ENCODE data around the gene MTERF4.

- TF ChIP-seq CTCF (IDR thresholded peaks at IDR 0.05; ENCODE audit: low read depth, low read length) (no peak), POLR2A (IDR thresholded peaks at IDR 0.05; ENCODE audit: extremely low read depth, insufficient read length) (no peak)
Measured at GRCh38 chr2:241061275-241061674, 40.8 kb downstream of the MTERF4 start.
